D341Med (cell line): ENCODE results near the gene MFAP5.
"Not testable (repeated sequence)": the region's sequence is repeated elsewhere in the genome, so short reads cannot be mapped to it uniquely, and the experiment has no call there.

Experiments
- DNase-seq: peaks from one replicate; pipeline ENCODE4 v3.0.0; 2012; ENCODE audit warnings: low spot score

MFAP5 gene

DNA sequence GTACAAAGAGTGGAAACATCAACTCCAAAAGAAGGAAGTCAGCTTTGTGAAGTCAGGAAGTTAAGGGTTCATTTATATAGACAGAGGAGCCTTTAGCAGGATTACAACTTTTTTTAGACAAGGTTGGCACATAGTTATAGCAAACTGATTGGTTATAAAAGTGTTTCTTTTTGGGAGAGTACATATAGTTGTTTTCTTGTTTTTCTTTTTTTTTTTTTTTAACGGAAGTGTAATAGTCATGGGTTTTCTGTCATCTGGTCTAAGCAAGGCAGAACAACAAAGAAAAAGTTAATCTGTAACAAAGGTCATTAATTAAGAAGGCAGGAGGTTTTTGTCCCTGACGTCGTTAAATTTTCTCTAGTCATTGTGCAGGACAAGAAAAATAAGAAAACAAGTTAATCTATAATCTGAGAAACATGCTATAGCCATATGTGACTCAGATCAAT is 13.0 kb upstream of the MFAP5 start:
- DNase-seq = no peak

DNA sequence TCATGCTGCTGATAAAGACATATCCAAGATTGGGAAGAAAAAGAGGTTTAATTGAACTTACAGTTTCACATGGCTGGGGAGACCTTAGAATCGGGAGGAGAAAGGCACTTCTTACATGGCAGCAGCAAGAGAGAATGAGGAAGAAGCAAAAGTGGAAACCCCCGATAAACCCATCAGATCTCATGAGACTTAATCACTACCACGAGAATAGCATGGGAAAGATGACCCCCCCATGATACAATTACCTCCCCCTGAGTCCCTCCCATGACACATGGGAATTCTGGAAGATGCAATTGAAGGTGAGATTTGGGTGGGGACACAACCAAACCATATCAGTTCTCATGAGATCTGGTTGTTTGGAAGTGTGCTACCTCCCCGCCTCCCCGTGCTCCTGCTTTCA is 9.8 kb upstream of the MFAP5 start:
- DNase-seq = no peak

DNA sequence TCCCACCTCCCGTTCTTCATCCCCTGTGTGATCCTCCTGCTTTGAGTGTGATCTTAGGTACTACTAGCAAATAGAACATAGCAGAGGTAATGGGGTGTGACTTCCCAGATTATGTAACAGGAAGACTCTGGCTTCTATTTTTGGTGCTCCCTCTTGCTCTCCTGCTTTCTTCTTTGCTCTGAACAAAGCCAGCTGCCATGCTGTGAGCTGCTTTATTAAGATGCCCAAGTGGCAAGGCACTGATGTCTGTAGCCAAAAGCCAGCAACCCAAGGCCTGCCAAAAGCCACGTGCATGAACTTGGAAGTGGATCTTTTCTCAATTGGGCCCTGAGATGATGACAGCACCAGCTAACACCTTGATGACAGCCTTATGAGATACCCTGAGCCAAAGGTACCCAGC is 5.8 kb upstream of the MFAP5 start:
- no peak for DNase-seq

DNA sequence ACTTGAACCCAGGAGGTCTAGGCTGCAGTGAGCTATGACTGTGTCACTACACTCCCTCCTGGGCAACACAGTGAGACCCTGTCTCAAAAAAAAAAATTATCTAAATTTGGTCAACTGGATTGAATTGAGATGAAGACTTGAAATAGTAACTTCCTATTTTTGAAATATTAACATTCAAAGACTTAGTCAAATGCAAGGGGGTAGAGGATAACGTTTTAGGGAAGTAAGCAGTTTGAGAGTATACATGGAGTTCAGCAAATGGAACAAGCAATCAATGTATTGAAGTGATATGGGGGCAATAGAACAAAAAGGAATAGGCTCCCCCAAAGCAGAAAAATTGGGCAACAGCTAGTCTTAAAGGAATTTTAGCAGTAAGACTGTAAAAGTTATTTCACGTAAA is 4.6 kb upstream of the MFAP5 start:
- DNase-seq = no peak

DNA sequence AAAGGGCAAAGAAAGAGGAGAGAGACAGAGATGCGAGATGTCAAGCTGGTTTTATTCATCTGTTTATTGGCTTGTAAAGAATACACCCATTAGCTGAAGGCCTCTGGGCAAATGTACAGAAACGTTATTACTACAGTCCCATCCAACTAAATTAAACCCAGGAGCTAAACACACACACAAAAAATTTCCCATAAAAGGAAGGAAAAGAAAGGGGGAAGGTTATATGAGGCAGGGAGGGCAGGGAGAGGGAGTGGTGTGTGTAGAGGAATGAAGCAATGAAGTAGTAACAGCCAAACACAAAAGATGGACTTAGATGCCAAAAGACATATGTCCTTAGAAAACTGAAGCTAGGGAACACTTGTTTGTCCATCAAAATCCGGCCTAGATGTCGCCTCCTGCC is 3.1 kb upstream of the MFAP5 start:
- no peak for DNase-seq

DNA sequence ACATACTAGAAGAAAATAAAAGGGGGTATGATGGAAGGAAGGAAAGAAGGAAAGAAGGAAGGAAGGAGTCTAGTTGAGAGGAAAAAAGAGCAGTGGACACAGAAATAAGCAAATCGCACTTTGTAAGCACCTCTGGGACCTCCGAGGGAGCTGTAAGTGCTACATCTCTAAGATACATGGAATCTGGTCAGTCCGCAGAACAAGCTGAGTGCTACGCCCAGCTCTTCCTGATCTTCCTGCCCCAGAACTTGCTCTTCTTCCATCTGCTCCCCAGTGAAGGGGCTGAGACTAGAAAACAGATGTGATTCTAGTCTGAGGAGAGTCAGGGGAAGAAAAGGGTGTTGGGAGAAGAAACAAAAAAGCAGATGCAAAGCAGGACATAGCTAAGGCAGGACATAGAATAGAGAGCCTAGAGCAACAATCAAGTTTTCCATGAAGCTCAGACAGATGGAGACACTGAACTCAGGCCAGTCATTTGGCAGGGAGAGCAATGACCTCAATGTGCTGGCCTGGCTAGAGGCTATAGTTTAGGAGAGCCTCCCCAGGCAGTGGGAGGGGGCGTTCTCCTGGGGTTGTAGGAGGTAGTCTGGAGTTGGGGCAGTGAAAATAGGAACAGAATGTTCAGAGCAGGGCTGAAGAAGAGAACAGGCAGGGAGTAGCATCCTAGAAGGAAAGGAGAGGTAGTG is 1.7 kb upstream of the MFAP5 start:
- no peak for DNase-seq

DNA sequence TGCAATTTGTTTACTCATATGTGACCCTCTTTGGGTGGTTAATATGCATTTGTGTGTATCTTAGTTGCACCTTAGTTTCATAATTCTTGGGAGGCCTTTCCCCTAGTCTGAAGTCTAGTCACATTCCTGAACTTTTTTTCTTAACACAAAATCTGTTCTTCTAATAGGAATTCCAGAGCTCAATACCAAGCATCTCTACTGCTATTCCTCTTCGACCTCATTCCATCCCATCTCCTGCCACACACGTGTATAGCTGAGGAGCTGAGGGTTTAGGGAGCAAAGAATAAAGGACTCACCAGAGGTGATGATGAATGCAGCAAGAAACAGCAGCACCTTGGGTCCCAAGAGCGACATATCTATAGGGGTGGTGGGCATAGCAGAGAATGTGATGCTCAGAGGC is 875 bp downstream of the MFAP5 start:
- no peak for DNase-seq

DNA sequence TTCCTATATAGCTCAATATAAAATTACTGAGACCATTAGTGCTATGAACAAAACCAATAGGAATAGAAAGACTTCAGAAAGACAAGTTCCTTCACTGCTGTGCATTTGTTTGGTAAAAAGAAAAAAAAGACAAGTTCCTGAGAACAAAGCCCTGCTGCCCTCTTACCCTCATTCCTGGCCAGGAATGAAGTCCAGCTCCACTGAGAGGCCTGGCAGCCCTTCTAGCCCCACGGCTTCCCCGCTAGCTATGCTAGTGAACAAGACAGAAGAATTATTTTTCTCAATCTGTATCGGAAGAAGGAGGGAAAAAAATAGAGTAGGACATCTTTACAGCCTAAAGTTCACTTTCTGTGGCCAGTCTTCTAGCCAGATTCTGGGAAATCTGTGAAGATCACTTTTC is 1.6 kb downstream of the MFAP5 start:
- DNase-seq = no peak

DNA sequence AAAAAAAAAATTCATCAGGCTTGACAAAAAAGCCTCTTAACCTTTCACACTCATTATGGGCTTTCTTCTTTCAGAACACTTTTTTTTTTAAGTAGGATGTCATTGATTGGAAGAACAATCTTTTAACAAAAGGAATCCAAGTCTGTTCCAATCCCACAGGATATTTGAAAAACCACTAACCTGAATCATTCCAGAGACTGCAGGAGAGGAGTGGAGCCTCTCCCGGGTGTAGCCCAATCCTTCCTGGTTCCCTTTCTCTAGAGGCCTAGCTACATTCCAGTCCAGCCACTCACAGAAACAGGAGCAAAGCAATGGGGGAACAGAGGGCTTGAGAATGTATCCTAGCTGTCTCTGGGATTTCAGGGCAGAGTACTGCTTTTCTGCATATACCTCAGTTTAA is 4.3 kb downstream of the MFAP5 start:
- no peak for DNase-seq

DNA sequence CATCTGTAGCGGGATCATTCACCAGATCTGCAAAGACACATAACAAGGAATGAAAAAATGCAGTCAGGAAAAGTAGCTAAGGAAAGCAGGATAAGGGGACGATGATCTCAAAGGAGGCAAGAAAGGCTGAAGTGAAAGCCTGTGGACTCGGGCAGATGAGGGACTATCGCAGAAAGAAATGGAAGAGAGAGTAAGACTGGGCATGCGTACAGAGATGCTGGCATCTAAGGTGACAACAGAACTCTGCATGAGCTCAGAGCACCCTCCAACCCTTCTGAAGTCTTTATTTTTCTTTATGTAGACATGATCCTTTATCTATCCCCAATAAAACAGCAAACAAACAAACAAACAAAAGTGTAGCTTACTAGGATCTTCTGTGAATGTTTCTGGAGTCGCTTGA is 7.2 kb downstream of the MFAP5 start:
- DNase-seq = no peak

DNA sequence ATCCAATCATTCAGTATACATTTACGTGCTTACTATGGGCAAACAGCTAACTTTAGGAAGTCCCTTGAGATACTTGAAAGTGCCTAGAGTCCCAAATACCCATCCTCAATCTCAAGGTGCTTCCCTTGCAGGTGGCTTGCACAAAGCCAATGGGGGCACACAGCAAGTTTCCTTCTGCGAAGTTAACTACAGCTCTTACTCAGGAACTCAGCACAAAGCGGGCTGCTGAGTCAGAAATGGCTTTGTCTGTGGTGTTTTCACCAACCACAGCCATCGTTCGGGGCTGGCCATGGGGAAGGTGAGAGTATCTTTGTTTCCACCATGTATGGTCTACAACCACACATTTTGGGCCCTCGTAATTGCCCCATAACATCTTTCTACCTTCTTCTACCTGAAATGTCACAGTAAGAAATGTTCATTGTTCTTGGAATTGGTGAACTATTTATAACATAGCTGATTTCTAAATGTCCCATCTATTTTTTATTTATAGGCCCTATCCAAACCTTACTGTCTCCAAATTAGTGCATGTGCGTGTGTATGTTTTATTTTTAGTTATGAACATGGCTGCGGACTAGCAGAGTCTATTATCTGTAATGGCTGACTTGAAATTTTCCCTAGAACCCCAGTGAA is 13.9 kb downstream of the MFAP5 start:
- no peak for DNase-seq

DNA sequence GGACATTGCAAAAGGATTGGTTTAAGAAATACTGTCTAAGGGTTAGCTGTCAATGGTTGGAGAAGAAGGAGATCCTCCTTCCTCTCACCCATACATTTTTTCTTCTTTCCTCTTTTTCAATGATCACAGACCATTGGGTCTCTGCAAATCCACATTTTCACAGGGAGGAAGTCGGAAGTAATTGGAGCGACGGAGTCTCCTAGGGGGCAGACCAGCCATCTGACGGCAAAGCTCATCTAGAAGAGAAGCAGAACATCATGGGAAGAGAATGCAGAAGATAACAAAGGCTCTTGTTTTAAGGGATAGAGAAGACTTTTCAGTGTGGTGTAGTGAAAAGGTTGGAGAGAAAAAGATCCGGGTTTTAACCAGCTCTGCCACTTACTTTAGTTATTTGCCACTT is 14.7 kb downstream of the MFAP5 start:
- no peak for DNase-seq

DNA sequence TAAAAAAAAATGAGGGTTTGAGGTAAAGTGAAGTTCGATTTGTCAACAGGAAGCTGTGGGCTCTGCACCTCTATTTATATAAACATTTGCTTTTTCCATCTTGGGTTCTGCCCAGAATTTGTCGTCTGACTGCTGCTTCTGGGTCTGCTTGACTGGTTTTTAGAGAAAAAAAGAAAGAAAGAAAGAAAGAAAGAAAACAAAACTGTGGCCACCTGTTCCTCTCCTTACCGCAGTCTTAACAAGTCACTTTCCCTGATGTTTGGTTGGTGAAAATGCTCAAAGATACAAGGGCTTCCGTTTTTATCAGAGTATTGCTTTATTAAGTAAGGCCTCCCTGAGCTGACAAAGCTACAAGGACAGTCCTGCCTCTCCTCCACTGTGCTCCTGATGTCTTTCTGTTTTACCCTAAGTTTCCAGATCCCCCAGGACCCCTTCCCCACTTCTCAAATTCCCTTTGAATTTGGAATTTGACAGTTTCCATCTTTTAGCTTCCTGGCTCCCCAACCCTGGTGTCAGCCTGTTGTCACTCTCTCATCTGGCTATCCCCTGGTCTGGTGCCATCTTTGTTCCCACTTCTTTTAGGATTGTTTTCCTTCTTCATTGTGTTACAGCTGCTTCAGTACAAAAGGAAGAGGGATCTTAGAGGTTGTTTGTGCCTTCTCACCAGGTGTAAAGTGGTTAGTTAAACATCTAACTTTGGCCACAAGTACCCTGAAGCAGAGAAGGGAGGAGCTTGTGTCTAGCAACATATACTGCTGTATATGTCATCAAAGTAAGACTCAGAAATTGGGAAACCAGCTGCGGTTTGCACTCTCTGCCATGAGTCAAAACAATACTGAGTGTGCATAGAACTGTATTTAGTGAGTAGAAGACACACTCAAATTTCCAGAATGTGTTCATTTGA is 18.0 kb downstream of the MFAP5 start:
- no peak for DNase-seq

DNA sequence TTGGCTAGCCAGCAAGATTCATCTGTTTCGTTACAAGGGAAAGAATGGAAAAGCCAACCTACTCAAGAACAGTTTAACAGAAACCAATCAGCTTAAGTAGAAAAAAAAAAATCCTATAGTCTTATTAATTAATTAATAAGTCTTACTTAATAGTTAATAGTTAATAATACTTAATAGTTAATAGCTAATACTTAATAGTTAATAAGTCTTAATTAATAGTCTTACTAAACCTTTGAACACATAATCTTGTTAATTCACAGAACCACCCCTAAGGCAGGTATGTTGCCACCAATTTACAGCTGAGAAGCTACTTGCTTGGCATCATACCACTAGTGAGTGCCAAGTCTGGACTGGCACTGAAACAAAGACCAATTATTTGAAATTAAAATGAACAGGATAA is 19.9 kb downstream of the MFAP5 start:
- DNase-seq = no peak

DNA sequence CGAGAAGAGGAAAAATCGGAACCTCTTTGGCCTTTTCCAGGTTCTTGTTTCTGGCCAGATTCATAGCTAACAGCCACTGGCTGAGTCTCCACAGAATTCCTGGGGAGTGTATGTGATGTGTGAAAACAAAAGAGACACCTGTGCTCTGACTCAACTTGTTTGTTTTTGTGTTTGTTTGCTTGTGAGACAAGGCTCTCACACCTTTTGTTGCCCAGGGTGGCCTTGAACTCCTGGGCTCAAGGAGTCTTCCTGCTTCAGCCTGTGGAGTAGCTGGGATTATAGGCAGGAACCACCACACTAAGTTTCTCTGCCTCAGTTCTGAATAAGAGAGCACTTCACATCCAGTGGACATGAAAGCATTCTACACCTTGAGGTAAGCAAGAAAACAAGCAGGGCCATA is 22.7 kb downstream of the MFAP5 start:
- DNase-seq = no peak

DNA sequence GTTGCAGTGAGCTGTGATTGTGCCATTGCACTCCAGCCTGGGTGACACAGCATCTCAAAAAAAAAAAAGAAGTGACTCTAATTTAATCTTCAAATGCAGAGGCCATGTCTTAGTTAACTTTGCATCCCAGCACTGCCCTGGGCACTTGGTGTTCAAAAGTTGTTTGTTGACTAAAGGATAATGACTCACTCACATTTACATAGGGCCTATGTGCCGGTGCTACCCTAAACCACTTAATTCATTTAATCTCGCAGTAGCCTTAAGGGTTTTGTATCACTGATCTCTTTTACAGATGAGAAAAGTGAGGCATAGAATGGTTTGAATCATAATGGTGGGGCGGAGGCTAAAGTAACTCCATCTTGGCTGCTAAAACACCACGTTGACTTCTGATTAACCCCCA is 23.7 kb downstream of the MFAP5 start:
- DNase-seq = no peak

DNA sequence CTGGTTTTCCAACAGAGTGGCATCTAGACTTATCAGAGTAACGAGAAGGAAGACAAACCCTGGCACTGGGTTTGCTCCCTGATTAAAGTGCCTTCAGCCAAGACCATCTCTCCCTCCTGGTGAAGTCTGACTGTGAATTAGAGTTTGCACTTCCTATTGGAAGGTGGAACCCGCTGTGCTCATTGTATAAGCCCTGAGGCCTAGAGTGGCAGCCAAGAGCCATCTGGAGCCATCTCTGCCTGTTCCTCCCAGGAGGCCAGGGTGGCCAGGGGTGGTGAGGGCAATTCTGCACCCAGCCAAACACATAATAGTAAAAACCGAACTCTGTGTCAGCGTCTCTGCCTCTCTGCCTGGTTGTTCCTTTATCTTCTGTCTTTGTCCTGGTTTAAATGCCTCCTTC is 25.0 kb downstream of the MFAP5 start:
- DNase-seq = no peak

DNA sequence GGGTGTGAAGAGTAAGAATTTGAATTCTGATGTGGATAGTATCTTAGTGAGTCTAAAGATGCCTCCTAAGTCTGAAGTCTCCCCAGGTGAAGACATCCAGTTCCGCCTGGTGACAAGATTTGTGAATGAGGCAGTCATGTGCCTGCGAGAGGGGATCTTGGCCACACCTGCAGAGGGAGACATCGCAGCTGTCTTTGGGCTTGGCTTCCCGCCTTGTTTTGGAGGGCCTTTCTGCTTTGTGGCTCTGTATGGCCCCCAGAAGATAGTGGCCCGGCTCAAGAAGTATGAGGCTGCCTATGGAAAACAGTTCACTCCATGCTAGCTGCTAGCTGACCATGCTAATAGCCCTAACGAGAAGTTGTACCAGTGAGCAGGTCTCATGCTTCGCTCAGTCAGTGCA is 25.4 kb downstream of the MFAP5 start:
- DNase-seq = no peak

DNA sequence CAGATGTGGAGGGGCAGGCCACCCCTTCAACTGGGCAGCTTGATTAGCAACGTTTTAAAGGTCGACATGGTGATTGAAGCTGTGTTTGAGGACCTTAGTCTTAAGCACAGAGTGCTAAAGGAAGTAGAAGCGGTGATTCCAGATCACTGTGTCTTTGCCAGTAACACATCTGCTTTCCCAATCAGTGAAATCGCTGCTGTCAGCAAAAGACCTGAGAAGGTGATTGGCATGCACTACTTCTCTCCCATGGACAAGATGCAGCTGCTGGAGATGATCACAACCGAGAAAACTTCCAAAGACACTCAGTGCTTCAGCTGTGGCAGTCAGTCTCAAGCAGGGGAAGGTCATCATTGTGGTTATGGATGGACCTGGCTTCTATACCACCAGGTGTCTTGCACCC is 26.0 kb downstream of the MFAP5 start:
- no peak for DNase-seq

DNA sequence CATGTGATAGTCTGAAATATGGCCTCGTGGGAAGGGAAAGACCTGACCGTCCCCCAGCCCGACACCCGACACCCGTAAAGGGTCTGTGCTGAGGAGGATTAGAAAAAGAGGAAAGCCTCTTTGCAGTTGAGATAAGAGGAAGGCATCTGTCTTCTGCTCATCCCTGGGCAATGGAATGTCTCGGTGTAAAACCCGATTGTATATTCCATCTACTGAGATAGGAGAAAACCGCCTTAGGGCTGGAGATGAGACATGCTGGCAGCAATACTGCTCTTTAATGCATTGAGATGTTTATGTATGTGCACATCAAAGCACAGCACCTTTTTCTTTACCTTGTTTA is 26.6 kb downstream of the MFAP5 start:
- not testable (repeated sequence) for DNase-seq

DNA sequence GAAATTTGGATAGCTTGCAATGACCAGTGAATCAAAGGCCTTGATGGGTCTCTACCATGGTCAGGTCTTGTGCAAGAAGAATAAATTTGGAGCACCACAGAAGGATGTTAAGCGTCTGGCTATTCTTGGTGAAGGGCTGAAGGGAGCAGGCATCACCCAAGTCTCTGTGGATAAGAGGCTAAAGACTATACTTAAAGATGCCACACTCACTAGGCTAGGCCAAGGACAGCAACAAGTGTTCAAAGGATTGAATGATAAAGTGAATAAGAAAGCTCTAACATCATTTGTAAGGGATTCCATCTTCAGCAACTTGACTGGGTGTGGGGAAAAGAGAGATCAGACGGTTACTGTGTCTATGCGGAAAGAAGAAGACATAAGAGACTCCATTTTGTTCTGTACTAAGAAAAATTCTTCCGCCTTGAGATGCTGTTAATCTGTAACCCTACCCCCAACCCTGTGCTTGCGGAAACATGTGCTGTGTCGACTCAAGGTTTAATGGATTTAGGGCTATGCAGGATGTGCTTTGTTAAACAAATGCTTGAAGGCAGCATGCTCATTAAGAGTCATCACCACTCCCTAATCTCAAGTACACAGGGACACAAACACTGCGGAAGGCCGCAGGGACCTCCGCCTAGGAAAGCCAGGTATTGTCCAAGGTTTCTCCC is 27.2 kb downstream of the MFAP5 start:
- not testable (repeated sequence) for DNase-seq

DNA sequence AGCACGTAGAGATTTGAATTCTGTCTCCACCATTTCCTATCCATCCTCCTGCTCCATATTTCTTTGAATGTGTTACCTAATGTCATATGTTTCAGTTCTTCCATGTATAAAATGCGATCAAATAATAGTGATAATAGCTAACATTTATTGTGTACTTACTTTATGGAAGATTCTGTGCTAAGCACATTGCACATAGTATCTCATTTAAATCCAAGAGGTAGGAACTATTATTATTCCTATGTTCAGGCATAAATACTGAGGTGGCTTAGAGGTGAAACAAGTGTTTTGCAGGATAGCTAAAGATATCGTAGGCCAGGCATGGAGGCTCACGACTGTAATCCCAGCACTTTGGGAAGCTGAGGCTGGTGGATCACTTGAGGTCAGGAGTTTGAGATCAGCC is 32.5 kb downstream of the MFAP5 start:
- DNase-seq = no peak
